IPS-NIHi7 (cell line): ENCODE data around the gene IGFBP1.
"Not testable (repeated sequence)": the region's sequence is repeated elsewhere in the genome, so short reads cannot be mapped to it uniquely, and the experiment has no call there.

Experiments
- DNase-seq: peaks from one replicate; pipeline ENCODE4 v3.0.0; 2012; ENCODE audit warnings: mixed read lengths; ENCODE audit errors: extremely low spot score

Gene IGFBP1

DNA sequence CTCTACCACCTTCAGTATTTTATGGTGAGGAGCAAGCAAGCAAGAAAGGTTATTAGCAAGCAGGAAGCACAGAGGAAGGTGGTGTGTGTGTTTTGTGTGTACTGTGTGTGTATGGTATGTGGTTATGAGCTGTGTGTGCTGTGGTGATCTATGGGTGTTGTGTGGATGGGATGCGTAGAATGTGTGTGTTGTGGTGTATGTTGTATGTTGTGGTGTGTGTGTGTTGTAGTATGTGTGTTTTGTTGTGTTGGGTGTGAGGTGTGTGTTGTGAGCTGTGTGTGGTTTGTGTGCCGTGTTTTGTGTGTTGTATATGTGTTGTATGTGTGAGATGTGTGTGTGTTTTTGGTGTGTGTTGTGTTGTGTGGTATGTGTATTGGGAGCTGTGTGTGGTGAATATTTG is 49.6 kb downstream of the IGFBP1 start:
- DNase-seq = no peak

DNA sequence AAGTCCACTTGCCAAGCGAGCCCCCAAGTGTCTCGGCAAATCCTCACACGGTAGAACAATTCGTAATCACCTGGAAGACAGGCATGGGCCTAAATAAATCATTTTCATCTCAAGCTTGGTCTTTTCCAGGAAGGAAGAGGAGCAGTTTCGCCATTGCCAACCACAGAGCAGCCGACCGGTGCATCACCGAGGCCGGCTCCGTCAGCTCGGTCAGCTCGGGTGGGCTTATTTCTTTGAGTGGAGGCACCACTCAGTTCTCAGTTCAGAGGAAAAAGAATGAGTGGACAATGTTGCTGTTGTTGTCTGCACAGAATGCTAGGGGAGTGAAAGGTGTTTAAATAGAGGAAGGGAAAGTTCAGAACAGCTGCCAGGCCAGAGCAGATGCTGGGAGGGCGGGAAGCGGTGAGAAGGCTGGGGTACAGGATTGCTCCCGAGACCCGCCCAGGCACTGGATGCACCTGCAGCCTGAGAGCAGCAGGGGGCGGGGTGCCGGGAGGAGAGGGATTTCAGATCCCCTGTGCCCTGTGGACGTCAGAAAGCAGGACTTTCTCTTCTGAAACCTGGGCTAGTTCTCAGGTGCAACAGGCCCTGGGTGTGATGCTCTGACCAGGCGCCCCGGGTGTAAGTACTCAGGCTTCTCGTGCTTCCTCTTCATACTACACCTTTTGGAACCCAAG is 50.5 kb downstream of the IGFBP1 start:
- peak; percentile 79 for DNase-seq

DNA sequence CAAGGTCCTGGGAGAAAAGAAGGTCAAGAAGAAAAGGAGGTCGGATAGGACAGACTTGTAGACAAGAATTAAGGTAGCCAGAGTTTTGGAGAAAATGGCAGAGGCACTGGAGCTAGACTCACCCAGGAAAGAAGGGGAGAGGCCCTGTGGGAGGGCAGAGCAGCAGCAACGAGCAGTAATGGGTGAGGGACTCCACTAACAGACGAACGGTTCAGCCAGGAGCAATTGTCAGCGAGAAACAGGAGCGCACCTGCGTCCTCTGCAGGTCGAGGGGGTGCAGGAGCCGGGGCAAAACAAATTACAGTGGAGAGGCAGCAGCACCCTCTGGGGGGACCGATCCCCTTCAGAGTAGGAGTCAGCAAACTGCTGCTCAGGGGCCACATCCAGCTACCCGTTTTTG is 51.3 kb downstream of the IGFBP1 start:
- no peak for DNase-seq

DNA sequence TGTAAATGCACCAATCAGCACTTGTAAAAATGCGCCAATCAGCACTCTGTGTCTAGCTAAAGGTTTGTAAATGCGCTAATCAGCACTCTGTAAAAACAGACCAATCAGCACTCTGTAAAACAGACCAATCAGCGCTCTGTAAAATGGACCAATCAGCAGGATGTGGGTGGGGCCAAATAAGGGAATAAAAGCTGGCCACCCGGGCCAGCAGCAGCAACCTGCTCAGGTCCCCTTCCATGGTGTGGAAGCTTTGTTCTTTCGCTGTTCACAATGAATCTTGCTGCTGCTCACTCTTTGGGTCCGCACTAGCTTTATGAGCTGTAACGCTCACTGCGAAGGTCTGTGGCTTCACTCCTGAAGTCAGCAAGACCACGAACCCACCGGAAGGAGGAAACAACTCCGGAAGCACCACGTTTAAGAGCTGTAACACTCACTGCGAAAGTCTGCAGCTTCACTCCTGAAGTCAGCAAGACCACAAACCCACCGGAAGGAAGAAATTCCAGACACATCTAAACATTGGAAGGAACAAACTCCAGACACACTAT is 52.0 kb downstream of the IGFBP1 start:
- DNase-seq = not testable (repeated sequence)

DNA sequence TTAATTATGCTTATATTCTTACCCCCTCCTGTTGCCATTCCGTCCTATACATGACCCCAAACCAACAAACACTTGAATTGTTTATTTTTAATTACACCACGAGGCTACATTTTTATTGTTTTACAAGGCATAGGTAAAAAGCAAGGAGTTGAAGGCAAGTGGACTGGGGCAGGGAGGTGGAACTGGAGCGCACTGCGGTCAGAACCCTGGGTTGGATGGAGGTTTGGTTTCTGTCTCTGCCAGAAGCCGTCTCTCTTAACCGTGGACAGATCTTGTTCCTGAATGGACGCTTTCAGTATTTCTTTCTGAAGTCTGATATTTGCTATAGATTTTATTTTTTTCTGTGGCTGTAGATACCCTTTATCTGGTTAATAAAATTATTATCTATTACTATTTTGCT is 52.7 kb downstream of the IGFBP1 start:
- DNase-seq = no peak
